Adipocyte (in vitro differentiated cells): Measurements from ENCODE around the gene KIF5C.
A peak's percentile ranks its signal among the peaks of the same experiment; 100 is the strongest.

ENCODE experiments used
- DNase-seq: peaks from one replicate; pipeline ENCODE4 v3.0.0-alpha.2; 2015; ENCODE audit warnings: low read depth
- H3K27me3 ChIP-seq: replicated peaks from 2 replicates; pipeline ENCODE4 v1.7.0; 2013; ENCODE audit warnings: mild to moderate bottlenecking, low read length, moderate library complexity; ENCODE audit not compliant: control insufficient read depth, insufficient read depth
- H3K36me3 ChIP-seq: 2 replicates; pipeline ENCODE4 v1.7.0; 2013; ENCODE audit warnings: low read length, mild to moderate bottlenecking, moderate library complexity; ENCODE audit not compliant: control insufficient read depth, insufficient read depth, severe bottlenecking
- H3K4me1 ChIP-seq: 2 replicates; pipeline ENCODE4 v1.7.0; 2013; ENCODE audit warnings: mild to moderate bottlenecking, low read length, moderate library complexity; ENCODE audit not compliant: control insufficient read depth, insufficient read depth
- H3K4me3 ChIP-seq: 2 replicates; pipeline ENCODE4 v1.7.0; 2013; ENCODE audit warnings: mild to moderate bottlenecking, low read length, moderate library complexity
- H3K9ac ChIP-seq: 2 replicates; pipeline ENCODE4 v1.7.0; 2013; ENCODE audit warnings: mild to moderate bottlenecking, low read length, moderate library complexity
- H3K9me3 ChIP-seq: 2 replicates; pipeline ENCODE4 v1.7.0; 2013; ENCODE audit warnings: mild to moderate bottlenecking, low read length, moderate library complexity; ENCODE audit not compliant: control insufficient read depth

Gene KIF5C

DNA sequence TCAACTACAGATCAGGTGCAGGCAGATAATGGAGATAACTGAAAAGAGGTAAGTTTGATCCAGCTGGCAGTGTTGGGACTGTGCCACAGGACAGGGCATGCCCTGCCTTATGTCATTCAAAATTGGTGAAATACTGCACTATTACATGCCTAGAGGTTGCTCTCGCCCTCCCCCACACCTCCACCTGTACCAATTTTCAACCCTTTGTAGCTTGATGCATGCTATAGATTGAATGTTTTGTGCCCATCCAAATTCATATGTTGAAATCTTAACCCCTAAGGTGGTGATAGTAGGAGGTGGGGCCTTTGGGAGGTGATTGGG, 91.4 kb downstream of the KIF5C start:
- Histone ChIP-seq H3K9me3 (no peaks in the 10 kb centered on the region), H3K4me3 (no peak overlapping the region), H3K9ac (no peak overlapping the region), H3K4me1 (no peaks in the 10 kb centered on the region), H3K36me3 (no peaks in the 10 kb centered on the region), H3K27me3 (peaks cover 14% of the 10 kb centered on the region)
- DNase-seq = no peak

DNA sequence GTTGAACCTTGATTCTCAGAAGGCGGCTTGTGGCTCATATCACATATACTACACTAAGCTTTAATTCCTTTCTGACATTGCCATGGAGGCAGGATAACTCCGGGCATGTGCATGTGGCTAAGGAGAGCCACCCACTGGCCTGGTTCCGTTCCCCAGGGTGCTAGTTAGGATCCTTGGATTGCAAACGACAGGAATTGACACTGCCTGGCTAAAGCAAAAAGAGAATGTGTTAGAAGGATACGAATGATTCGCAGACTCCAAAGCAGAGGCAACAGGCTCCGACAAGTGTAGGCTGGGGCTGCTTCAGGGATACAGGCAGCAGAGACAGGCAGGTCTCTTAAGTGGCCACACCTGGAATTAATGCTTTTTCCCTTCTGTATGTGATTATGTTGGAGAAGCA, 92.0 kb downstream of the KIF5C start:
- no peaks in the 10 kb centered on the region for H3K9me3 ChIP-seq
- no peaks in the 10 kb centered on the region for H3K36me3 ChIP-seq
- no peak overlapping the region for H3K9ac ChIP-seq
- H3K27me3 ChIP-seq = peaks cover 14% of the 10 kb centered on the region
- no peak for DNase-seq
- H3K4me3 ChIP-seq = no peak overlapping the region
- no peaks in the 10 kb centered on the region for H3K4me1 ChIP-seq

GRCh38 chr2:148967578-148967977, 92.6 kb downstream of the KIF5C start:
- no peak for DNase-seq
- Histone ChIP-seq H3K27me3 (peaks cover 12% of the 10 kb centered on the region), H3K4me3 (no peak overlapping the region), H3K36me3 (no peaks in the 10 kb centered on the region), H3K9ac (no peak overlapping the region), H3K9me3 (no peaks in the 10 kb centered on the region), H3K4me1 (no peaks in the 10 kb centered on the region)

- H3K27me3 ChIP-seq = peaks cover 9% of the 10 kb centered on the region
- H3K9me3 ChIP-seq = no peaks in the 10 kb centered on the region
- no peaks in the 10 kb centered on the region for H3K4me1 ChIP-seq
- no peak overlapping the region for H3K4me3 ChIP-seq
- no peak for DNase-seq
- no peak overlapping the region for H3K9ac ChIP-seq
- H3K36me3 ChIP-seq = no peaks in the 10 kb centered on the region
Measured at GRCh38 chr2:148968301-148968700, 93.3 kb downstream of the KIF5C start.

GRCh38 chr2:148968776-148969319, 93.8 kb downstream of the KIF5C start:
- H3K36me3 ChIP-seq = no peaks in the 10 kb centered on the region

DNA sequence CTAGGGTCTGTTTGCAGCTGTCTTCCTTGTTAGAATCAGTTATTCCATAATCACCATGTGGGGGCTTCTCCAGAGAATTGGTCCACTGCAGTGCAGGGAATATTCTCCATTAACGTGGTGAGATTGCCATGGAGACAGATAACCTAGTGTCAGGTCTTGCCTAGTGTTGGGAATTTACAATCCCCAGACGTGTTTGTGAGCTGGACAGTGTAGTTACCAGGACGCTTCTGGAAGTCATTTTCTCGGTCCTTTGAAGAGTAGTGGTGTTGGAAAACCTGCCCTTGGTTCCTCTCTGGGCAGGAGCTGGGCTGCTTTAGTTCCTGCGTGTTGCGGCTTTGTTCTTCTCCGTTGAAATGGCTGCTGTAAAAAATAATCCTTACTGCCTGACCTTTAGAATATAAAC, 94.6 kb downstream of the KIF5C start:
- H3K36me3 ChIP-seq = no peaks in the 10 kb centered on the region
- H3K4me1 ChIP-seq = no peaks in the 10 kb centered on the region
- H3K4me3 ChIP-seq = no peak overlapping the region
- no peak overlapping the region for H3K9ac ChIP-seq
- H3K9me3 ChIP-seq = no peaks in the 10 kb centered on the region
- DNase-seq = no peak
- peaks cover 6% of the 10 kb centered on the region for H3K27me3 ChIP-seq

More at GRCh38 chr2:148968776-148969319, 93.8 kb downstream of the KIF5C start:
- DNase-seq = no peak
- Histone ChIP-seq H3K4me1 (no peaks in the 10 kb centered on the region), H3K9me3 (no peaks in the 10 kb centered on the region), H3K4me3 (no peak overlapping the region), H3K27me3 (peaks cover 9% of the 10 kb centered on the region), H3K9ac (no peak overlapping the region)

DNA sequence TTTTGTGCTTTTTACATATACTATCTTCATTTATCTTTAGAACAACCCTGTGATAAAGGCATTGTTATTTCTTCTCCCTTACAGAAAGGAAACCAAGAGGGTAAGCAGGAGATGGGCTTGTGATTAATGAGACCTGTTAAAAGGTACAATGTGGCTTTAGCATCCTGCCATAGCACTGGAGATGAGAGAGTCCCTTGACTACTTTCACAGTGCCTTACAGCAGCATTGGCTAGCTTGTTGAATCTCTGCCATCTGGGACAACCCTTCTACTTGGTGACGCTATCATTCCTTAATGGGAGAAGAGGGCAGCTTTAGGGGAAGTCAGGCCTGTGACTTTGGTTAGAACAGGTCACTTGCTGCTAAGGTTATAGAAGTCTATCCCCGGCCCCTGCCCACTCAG, 95.4 kb downstream of the KIF5C start:
- Histone ChIP-seq H3K4me1 (no peaks in the 10 kb centered on the region), H3K4me3 (no peak overlapping the region), H3K27me3 (peaks cover 3% of the 10 kb centered on the region), H3K9ac (no peak overlapping the region), H3K9me3 (no peaks in the 10 kb centered on the region), H3K36me3 (no peaks in the 10 kb centered on the region)
- DNase-seq = no peak

DNA sequence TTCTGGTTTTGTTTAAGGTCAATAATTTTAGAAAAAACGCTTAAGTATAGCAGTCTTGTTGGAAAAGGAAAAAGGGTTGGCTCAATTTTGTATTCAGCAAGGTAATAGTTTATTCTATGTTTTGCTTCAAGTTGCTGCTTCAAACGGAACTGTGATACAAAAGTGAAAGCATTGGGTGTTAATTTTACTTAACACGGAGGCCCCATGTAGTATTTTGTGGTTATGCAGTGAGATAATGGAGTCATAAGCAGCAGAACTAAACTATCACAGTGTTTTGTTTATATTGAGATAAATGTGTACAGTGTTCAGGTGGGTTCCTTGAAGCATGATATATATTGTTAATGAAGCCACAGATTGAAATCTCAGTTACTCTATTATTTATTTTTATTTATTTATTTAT, 96.5 kb downstream of the KIF5C start:
- no peaks in the 10 kb centered on the region for H3K36me3 ChIP-seq
- no peak for DNase-seq
- no peak overlapping the region for H3K4me3 ChIP-seq
- H3K4me1 ChIP-seq = no peaks in the 10 kb centered on the region
- no peaks in the 10 kb centered on the region for H3K9me3 ChIP-seq
- H3K27me3 ChIP-seq = peaks cover under 1% of the 10 kb centered on the region
- H3K9ac ChIP-seq = no peak overlapping the region

DNA sequence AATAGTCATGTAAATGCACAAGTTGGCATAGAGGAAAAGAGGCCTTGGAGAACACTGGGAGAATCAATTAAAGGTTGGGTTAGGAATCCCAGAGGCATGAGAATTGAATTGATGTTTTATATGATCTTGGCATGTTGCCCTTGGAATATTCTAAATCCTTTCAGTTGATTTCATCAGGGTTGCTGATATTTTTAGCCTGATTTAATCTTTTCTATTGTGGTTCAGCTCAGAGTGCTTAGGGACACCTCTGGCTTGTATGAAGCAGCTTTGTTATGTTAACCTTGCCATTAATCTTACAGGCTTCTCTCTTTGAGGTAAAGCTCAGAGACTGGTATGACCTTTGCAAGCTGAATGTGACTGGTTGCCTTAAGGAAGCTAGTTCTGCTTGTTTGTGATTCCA, 99.1 kb downstream of the KIF5C start:
- H3K36me3 ChIP-seq = no peaks in the 10 kb centered on the region
- peak; percentile 23 for DNase-seq

DNA sequence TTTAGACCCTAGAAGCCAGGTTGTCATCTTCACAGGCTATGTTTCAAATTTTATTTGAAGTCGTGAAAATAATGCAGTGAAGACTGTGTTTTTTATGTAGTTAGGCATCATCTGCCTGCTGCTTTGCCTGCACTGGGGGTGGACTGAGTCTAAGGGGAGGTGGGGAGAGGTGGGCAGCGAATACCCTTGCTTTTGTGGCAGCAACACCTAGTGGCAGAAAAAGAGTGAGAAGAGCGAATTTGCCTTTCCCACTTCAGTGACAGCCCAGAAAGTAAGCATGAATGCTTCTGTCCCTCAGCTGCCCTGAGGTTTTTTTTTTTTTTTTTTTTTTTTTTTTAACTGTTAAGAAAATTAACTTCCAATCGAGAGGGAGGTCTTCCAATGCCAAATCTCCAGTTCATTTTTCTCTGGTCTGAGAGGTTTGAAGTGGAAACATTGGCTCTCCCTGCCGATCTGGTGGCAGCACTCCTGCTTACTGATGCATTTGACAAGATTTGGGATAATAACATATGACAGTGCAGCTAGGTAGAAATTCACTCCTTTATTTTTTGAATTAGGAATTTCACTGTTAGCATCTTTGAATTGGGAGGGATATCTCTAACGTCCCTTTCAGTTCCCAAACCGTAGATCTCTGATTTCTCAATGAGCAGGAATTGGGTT, 103.1 kb downstream of the KIF5C start:
- Histone ChIP-seq H3K9ac (no peak overlapping the region), H3K27me3 (peaks cover 11% of the 10 kb centered on the region), H3K4me3 (no peak overlapping the region), H3K4me1 (peaks cover 13% of the 10 kb centered on the region), H3K9me3 (no peaks in the 10 kb centered on the region), H3K36me3 (no peaks in the 10 kb centered on the region)
- no peak for DNase-seq

More for the DNA sequence above, 99.1 kb downstream of the KIF5C start:
- no peak overlapping the region for H3K9ac ChIP-seq
- no peaks in the 10 kb centered on the region for H3K9me3 ChIP-seq
- H3K4me1 ChIP-seq = peaks cover 9% of the 10 kb centered on the region
- peaks cover 8% of the 10 kb centered on the region for H3K27me3 ChIP-seq
- no peak overlapping the region for H3K4me3 ChIP-seq

GRCh38 chr2:148978706-148979105, 103.7 kb downstream of the KIF5C start:
- no peaks in the 10 kb centered on the region for H3K9me3 ChIP-seq
- no peak overlapping the region for H3K9ac ChIP-seq
- H3K36me3 ChIP-seq = no peaks in the 10 kb centered on the region
- H3K27me3 ChIP-seq = peaks cover 11% of the 10 kb centered on the region
- peak; percentile 80 for DNase-seq
- peaks cover 17% of the 10 kb centered on the region for H3K4me1 ChIP-seq
- no peak overlapping the region for H3K4me3 ChIP-seq
